WTC11 (cell line): ENCODE results near the gene POFUT2. TPM values are rescaled to one million over a fixed set of nuclear protein-coding genes. Genes with fewer than 3 reads are reported as not detected.

ENCODE experiments used
- ATAC-seq: fragments of 200-7000 bp; cut with Tn5 transposase; 2 replicates; pipeline ENCODE4 v1.10.0; 2021; ENCODE audit warnings: mild to moderate bottlenecking, moderate library complexity
- CTCF ChIA-PET: fragments of 300-600 bp; sonication (Branson Sonifier 250); formaldehyde crosslinking; loops from one replicate; lab custom pipeline; 2021; ENCODE audit warnings: antibody characterized with exemption; lab: Charles Lee
- POLR2A ChIA-PET: fragments of 350-600 bp; sonication (Branson Sonifier 250); formaldehyde crosslinking; loops from one replicate; lab custom pipeline; 2021; ENCODE audit warnings: antibody characterized with exemption; lab: Charles Lee
- DNase-seq: peaks from one replicate; pipeline ENCODE4 v3.0.0; 2021; ENCODE audit warnings: low spot score
- H3K27ac Mint-ChIP-seq: 2 replicates; pipeline ENCODE4 v1.8.0; 2021; ENCODE audit warnings: mixed read lengths
- H3K27me3 Mint-ChIP-seq: 2 replicates; pipeline ENCODE4 v1.8.0; 2021; ENCODE audit warnings: low read depth, mild to moderate bottlenecking, moderate library complexity, mixed read lengths
- H3K36me3 Mint-ChIP-seq: 2 replicates; pipeline ENCODE4 v1.8.0; 2021; ENCODE audit warnings: mixed read lengths
- H3K4me1 Mint-ChIP-seq: 2 replicates; pipeline ENCODE4 v1.8.0; 2022; ENCODE audit warnings: mixed read lengths
- H3K4me3 Mint-ChIP-seq: 2 replicates; pipeline ENCODE4 v1.8.0; 2021; ENCODE audit warnings: mild to moderate bottlenecking, moderate library complexity, mixed read lengths
- H3K9me3 Mint-ChIP-seq: 2 replicates; pipeline ENCODE4 v1.8.0; 2021; ENCODE audit warnings: mixed read lengths
- CBFB ChIP-seq: sonication (generic); formaldehyde crosslinking; IDR thresholded peaks from 2 replicates; pipeline ENCODE4 v1.8.1; 2022; ENCODE audit warnings: mild to moderate bottlenecking, low read depth, missing genetic modification reagents
- CTCF ChIP-seq: fragments of 200-600 bp; IDR thresholded peaks from 2 replicates; pipeline ENCODE4 v1.8.0; 2022; ENCODE audit warnings: antibody characterized with exemption
- E2F5 ChIP-seq: sonication (generic); formaldehyde crosslinking; IDR thresholded peaks from 2 replicates; pipeline ENCODE4 v1.8.1; 2022; ENCODE audit warnings: mild to moderate bottlenecking, moderate library complexity, missing genetic modification reagents
- ESRRA ChIP-seq: sonication (generic); formaldehyde crosslinking; IDR thresholded peaks from 2 replicates; pipeline ENCODE4 v1.8.1; 2022; ENCODE audit warnings: mild to moderate bottlenecking, missing genetic modification reagents, borderline replicate concordance
- HMGXB4 ChIP-seq: sonication (generic); formaldehyde crosslinking; IDR thresholded peaks from 2 replicates; pipeline ENCODE4 v1.8.1; 2023; ENCODE audit warnings: mild to moderate bottlenecking, moderate library complexity, missing genetic modification reagents
- IRF2 ChIP-seq: sonication (generic); formaldehyde crosslinking; IDR thresholded peaks from 2 replicates; pipeline ENCODE4 v1.8.0; 2022; ENCODE audit warnings: low read depth, missing genetic modification reagents, borderline replicate concordance
- JAZF1 ChIP-seq: fragments of 250-450 bp; sonication (Bioruptor Pico); IDR thresholded peaks from 2 replicates; pipeline ENCODE4 v1.9.0; 2021; ENCODE audit warnings: moderate library complexity, mild to moderate bottlenecking, inconsistent platforms
- MAX ChIP-seq: sonication (generic); formaldehyde crosslinking; IDR thresholded peaks from 2 replicates; pipeline ENCODE4 v1.8.0; 2022; ENCODE audit warnings: mild to moderate bottlenecking, missing genetic modification reagents
- MXD4 ChIP-seq: fragments of 250-450 bp; sonication (Bioruptor Pico); IDR thresholded peaks from 2 replicates; pipeline ENCODE4 v1.8.0; 2021; ENCODE audit warnings: mild to moderate bottlenecking, moderate library complexity, borderline replicate concordance
- MYBL2 ChIP-seq: sonication (generic); formaldehyde crosslinking; IDR thresholded peaks from 2 replicates; pipeline ENCODE4 v1.8.1; 2023; ENCODE audit warnings: mild to moderate bottlenecking, moderate library complexity, missing genetic modification reagents
- NFATC4 ChIP-seq: fragments of 250-450 bp; sonication (Bioruptor Pico); IDR thresholded peaks from 2 replicates; pipeline ENCODE4 v1.9.0; 2021; ENCODE audit warnings: mild to moderate bottlenecking
- PRRX2 ChIP-seq: fragments of 250-450 bp; sonication (Bioruptor Pico); IDR thresholded peaks from 2 replicates; pipeline ENCODE4 v1.8.0; 2021; ENCODE audit warnings: mild to moderate bottlenecking
- SMAD4 ChIP-seq: sonication (generic); formaldehyde crosslinking; IDR thresholded peaks from 2 replicates; pipeline ENCODE4 v1.8.0; 2022; ENCODE audit warnings: mild to moderate bottlenecking, missing genetic modification reagents
- ZNF416 ChIP-seq: fragments of 250-450 bp; sonication (Bioruptor Pico); IDR thresholded peaks from 2 replicates; pipeline ENCODE4 v1.9.0; 2021; ENCODE audit warnings: mild to moderate bottlenecking, inconsistent platforms
- total RNA-seq: library from RNA; stranded (reverse); gene quantifications from 3 replicates; pipeline ENCODE4 v1.2.3, GENCODE V29; 2021
- TF ChIP-seq, protein P1 (sequence below): fragments of 250-450 bp; sonication (Bioruptor Pico); IDR thresholded peaks from 2 replicates; pipeline ENCODE4 v1.9.0; 2021; ENCODE audit warnings: mild to moderate bottlenecking
- TF ChIP-seq, protein P2 (sequence below): sonication (generic); formaldehyde crosslinking; IDR thresholded peaks from 2 replicates; pipeline ENCODE4 v1.8.1; 2022; ENCODE audit warnings: missing genetic modification reagents, borderline replicate concordance

POFUT2 gene
- total RNA-seq, 1 experiment from 2014 or later: 39.7 TPM

- TF ChIP-seq CTCF: no peak
These were observed 25.1 kb downstream of the POFUT2 start (continued) for GRCh38 chr21:45262616-45263015.

GRCh38 chr21:45262041-45262581 lies 25.6 kb downstream of the POFUT2 start:
- Mint-ChIP-seq H3K27ac (no peak overlapping the region), H3K36me3 (peaks cover 28% of the 10 kb centered on the region), H3K4me1 (no peaks in the 10 kb centered on the region), H3K4me3 (no peak overlapping the region), H3K27me3 (no peaks in the 10 kb centered on the region), H3K9me3 (no peaks in the 10 kb centered on the region)
- TF ChIP-seq MXD4 (no peak), ESRRA (CRISPR knock-in tag) (no peak), PRRX2 (CRISPR knock-in tag) (no peak), MYBL2 (no peak), ZNF416 (CRISPR knock-in tag) (no peak), E2F5 (CRISPR knock-in tag) (no peak), HMGXB4 (CRISPR knock-in tag) (no peak), MAX (CRISPR knock-in tag) (no peak), SMAD4 (CRISPR knock-in tag) (no peak), JAZF1 (CRISPR knock-in tag) (no peak), CBFB (CRISPR knock-in tag) (no peak), NFATC4 (CRISPR knock-in tag) (no peak), IRF2 (CRISPR knock-in tag) (no peak)
- TF ChIP-seq, protein P1, sequence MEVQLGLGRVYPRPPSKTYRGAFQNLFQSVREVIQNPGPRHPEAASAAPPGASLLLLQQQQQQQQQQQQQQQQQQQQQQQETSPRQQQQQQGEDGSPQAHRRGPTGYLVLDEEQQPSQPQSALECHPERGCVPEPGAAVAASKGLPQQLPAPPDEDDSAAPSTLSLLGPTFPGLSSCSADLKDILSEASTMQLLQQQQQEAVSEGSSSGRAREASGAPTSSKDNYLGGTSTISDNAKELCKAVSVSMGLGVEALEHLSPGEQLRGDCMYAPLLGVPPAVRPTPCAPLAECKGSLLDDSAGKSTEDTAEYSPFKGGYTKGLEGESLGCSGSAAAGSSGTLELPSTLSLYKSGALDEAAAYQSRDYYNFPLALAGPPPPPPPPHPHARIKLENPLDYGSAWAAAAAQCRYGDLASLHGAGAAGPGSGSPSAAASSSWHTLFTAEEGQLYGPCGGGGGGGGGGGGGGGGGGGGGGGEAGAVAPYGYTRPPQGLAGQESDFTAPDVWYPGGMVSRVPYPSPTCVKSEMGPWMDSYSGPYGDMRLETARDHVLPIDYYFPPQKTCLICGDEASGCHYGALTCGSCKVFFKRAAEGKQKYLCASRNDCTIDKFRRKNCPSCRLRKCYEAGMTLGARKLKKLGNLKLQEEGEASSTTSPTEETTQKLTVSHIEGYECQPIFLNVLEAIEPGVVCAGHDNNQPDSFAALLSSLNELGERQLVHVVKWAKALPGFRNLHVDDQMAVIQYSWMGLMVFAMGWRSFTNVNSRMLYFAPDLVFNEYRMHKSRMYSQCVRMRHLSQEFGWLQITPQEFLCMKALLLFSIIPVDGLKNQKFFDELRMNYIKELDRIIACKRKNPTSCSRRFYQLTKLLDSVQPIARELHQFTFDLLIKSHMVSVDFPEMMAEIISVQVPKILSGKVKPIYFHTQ (CRISPR knock-in tag): no peak
- TF ChIP-seq, protein P2, sequence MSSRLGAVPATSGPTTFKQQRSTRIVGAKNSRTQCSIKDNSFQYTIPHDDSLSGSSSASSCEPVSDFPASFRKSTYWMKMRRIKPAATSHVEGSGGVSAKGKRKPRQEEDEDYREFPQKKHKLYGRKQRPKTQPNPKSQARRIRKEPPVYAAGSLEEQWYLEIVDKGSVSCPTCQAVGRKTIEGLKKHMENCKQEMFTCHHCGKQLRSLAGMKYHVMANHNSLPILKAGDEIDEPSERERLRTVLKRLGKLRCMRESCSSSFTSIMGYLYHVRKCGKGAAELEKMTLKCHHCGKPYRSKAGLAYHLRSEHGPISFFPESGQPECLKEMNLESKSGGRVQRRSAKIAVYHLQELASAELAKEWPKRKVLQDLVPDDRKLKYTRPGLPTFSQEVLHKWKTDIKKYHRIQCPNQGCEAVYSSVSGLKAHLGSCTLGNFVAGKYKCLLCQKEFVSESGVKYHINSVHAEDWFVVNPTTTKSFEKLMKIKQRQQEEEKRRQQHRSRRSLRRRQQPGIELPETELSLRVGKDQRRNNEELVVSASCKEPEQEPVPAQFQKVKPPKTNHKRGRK (CRISPR knock-in tag): no peak
- ChIA-PET CTCF (interaction anchor here (0.9 to 3.6 kb wide), 2 partner anchors 123 to 125 kb away, joined by 3 to 16 read pairs; no protein-coding TSS in a partner anchor), POLR2A (no interaction called here)
- no peak for ATAC-seq
- DNase-seq: no peak
